GM18867 (cell line): Measurements from ENCODE around the gene SPAG5.

Source experiments
- ATAC-seq: cut with Tn5 transposase; IDR thresholded peaks from one replicate; pipeline ENCODE4 v1.9.1; 2021; ENCODE audit warnings: mild to moderate bottlenecking, moderate library complexity; ENCODE audit not compliant: unreplicated experiment

Gene SPAG5

GRCh38 chr17:28572259-28573039 is 26.4 kb downstream of the SPAG5 start:
- ATAC-seq = no peak

- ATAC-seq = peak; percentile 87
These were observed 27.3 kb downstream of the SPAG5 start, which contains the start of gene PIGS for GRCh38 chr17:28571361-28572122. PIGS (minus strand) TSS chr17:28571524; CDS start chr17:28571496, 28 bp downstream.

DNA sequence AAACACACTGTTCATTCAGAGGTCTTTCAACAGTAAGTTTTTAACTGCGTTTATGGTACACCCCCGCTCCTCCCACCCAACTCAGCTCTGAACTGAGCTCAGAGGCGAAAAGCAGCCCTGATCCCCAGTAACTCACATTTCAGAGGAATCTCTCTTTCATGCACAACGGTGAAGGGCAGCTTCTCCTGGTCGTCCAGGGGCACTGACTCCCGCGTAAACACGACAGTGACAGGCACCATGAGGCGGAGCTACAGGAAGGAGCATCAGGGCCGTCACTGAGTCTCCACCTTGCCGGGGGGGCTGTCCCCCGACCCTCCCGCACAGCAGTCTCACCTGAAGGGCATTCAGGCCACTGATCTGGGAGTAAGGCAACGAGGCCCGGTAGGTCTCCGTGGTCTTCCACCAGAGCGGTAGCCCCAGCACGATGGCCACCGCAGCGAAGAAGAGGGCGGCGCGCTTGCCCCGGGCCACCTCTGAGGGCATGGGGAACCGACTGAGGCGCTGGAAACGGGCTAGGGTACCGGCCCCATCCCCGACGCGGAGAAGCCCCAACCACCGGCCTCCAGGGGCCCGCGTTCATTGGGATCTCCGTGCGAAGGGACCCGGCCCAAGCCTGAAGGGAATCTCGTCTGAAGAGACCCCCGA is 28.0 kb downstream of the SPAG5 start:
- ATAC-seq = peak; percentile 21

- no peak for ATAC-seq
These were observed 29.4 kb downstream of the SPAG5 start for GRCh38 chr17:28569446-28569845.

DNA sequence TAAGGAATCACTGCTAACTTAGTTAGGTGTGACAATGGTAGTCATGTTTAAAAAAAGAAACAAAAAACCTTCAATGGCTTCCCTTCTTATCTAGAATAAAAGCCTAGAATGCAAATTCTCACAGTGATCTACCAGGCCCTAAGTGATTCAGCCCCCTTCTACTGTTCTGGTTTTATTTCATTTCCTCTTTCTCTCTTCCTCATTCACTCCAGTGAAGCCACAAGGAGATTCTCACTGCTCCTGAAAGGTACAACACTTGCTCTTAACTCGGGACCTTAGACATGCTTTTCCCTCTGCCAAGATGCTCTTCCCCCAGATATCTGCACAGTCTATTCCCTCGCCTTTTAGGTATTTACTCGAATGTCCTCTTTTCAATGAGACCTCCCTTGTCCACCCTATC is 31.2 kb downstream of the SPAG5 start:
- ATAC-seq = no peak

GRCh38 chr17:28563475-28563874 is 35.4 kb downstream of the SPAG5 start:
- no peak for ATAC-seq

GRCh38 chr17:28555022-28555421 is 43.8 kb downstream of the SPAG5 start:
- ATAC-seq = no peak

DNA sequence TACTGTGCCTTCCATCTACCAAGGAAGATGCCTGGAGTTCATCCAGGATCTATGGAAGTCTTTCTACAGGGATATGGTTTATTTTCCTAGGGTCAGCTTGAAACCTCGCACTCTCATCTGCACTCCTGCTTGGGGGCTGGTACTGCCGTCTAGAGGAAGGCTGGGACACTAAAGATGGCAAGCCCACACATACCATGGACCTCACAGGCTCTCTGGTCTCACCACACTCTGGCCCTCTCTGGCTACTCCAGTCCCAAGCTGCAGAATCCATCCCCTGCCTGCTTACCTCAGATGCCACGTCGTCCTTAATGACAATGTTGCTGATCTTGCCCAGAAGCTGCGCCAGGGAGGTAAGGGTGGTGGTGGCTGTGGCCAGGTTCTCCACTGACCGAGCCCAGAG is 44.3 kb downstream of the SPAG5 start:
- ATAC-seq = no peak

- ATAC-seq = no peak
These were observed 45.8 kb downstream of the SPAG5 start for GRCh38 chr17:28553000-28553505.

GRCh38 chr17:28552176-28552999 is 46.4 kb downstream of the SPAG5 start, which contains the start of gene UNC119:
UNC119 (minus strand) TSS chr17:28552624; CDS start chr17:28552557, 67 bp downstream.
- ATAC-seq = peak; percentile 59

GRCh38 chr17:28551421-28552175 is 47.2 kb downstream of the SPAG5 start:
- ATAC-seq = no peak

DNA sequence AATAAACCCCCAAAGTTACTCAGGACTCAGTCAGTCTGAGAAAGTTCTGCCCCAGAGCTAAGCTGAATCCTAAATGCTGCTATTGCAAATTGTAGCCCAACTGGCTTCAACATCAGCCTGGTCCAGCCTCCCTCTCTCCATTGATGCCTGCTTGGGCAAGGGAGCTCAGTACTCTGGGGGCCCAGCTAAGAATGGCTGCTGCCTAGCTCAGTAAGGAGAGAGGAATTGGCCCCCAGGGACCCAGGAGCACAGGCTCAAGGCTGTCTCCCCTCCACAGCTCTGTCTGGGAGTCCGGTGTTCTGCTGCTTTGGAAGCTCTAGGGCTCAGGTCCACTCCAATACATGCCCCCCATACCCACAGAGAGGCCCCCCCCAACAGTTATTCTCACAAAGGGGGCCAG is 48.0 kb downstream of the SPAG5 start:
- ATAC-seq = no peak

GRCh38 chr17:28549236-28550132 is 49.3 kb downstream of the SPAG5 start:
- peak; percentile 30 for ATAC-seq

GRCh38 chr17:28548417-28549130 is 50.3 kb downstream of the SPAG5 start:
- no peak for ATAC-seq

DNA sequence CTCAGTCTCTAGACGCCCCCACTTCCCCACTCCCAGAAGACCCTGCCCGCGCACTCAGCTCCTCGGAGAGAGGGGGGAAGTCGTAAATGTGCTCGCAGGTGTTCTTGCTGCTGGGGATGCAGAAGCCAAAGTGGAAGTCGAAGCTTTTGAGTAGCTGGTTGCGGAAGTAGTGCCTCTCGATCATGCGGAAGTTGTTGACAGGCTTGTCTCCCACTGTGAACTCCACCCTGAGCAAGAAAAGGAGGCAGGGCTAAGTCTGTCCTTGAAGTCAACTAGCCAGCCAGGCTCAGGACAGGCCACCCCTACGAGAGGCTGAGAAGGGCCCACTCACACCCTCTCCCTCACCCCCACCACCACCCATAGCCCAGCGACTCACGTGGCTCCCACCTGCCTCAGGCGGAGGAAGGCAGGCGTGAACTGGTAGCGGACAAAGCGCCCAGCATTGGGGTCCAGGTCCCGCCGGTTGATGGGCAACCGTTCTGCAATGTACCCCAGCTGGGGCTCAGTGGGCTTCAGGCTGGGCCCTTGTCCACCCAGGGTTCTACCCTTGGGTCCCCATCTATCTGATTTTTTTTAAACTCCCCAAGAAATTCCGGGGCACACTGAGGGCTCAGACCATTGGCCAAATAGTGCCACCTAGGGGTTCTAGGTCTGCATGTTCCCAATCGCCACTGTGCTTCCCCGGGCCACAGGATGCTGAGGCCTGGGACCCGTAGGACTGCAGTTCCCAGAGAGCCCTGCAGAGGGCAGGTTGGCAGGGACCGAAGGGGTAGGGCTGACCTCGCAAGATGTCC is 51.0 kb downstream of the SPAG5 start:
- peak; percentile 38 for ATAC-seq

DNA sequence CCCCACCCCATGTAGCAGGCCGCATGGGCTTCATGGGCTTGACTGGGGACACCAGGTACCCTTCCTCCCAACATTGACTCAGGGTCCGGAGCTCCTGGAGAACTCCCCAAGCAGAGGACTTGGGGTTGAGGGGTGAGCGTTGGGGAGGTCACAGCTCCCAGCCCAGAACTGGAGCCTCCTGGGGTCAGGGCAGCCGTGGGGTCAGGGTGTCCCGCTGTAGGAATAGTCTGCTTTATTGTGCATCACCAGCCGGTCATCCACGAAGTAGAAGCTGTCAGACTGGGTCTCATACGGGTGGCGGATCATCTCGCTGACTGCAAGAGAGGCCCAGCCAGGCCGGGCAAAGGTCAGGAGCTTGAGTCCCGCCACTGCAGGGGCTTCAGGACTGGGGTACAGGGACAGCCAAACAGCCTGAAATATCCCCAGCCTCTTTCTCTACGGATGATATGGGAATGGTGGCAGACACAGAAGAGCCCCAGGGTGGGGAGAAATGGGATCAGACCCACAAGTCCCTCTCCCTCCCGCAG is 51.7 kb downstream of the SPAG5 start:
- no peak for ATAC-seq

- no peak for ATAC-seq
These were observed 52.9 kb downstream of the SPAG5 start for GRCh38 chr17:28545787-28546415.
